AML-193 (cell line): ENCODE data around the gene RGR.

ENCODE experiments used
- DNase-seq, 2 experiments: peaks; one replicate each; lab custom pipeline; 2025; lab: John Stamatoyannopoulos, UW

Gene RGR, protein sequence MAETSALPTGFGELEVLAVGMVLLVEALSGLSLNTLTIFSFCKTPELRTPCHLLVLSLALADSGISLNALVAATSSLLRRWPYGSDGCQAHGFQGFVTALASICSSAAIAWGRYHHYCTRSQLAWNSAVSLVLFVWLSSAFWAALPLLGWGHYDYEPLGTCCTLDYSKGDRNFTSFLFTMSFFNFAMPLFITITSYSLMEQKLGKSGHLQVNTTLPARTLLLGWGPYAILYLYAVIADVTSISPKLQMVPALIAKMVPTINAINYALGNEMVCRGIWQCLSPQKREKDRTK

DNA sequence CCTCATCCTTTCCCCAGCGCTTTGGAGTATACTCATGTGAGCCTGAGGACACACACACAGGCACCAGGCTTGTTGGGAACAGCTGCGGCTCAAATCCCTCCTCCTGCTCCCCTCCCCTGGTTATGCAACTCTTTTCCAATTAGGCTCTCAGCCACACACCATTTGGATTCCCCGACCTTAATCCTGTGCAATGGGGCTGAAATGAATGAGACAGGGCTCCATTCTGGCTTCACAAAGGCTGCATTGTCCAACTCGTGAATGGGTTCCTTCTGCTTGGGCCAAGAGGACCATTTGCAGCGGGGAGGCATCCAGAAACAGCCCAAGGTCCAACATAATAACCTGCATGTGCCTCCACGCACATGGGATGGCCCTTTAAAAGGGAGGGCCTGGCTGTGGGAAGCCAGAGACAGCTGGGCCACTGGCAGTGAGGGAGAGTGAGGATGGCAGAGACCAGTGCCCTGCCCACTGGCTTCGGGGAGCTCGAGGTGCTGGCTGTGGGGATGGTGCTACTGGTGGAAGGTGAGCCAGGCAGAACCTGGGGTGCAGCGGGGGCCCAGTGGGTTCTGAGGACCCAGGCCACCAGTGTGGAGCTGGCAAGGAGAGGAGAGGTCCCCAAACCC lies at the start of gene RGR:
Gene RGR (plus strand): TSS at position 403 of the 620 bp plus-strand sequence. CDS start 38 bp downstream, at position 441.
- DNase-seq: no peak

DNA sequence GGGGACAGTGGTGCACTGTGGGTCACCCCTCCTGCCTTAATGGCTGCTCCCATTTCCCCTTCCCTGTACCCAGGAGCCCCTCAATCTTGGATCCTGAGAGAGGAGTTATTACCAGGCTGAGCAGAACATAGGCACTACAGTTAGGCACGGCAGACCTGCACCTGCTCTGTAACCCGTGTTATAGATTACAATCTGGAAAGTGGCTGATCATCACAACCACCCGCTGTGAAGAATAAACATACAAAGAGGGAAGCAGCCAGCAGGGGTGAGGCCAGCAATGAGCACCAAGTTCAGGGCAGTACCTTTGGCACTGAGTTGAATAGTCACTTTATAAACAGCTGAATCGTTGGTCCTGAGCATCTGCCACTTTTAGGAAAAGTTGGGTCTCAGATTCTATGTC lies 48.8 kb upstream of the RGR start:
- no peak for DNase-seq

DNA sequence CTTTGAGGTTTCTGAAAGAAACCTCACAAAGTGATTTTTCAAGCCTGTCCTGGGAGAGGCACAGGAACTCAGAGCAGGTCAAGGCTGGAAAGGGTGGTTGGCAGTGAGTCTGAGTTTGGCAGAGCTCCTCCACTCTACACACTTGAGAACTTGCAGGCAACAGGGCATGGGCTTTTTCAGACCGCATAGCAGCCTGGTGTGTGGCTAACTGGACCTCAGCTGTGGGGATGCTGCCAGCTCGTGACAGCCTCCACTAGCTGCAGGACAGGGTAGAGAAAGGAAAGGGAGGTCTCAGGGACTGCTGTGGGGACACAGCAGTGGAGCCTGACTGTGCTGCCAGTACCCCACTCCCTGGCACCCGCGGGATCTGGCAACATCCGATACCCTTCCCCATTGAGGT lies 47.9 kb upstream of the RGR start:
- no peak for DNase-seq

DNA sequence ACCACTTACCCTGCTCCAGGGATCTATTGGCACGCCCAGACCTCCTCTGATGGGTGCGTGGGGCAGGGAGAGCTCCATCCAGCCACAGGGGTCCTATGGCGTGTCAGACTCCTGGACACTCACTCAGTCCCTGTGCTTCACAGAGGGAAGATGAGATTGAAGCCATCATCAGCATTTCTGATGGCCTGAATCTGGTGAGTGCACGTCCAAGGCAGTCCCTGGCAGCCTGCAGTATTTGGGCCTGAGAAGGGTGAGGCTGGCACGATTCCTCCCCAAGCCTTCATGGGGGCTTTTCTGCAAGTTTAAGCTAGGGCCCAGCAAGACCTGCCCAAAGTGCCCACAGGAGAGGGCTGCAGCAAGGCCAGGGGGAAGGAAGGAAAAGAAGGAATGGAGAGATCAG lies 47.2 kb upstream of the RGR start:
- no peak for DNase-seq

DNA sequence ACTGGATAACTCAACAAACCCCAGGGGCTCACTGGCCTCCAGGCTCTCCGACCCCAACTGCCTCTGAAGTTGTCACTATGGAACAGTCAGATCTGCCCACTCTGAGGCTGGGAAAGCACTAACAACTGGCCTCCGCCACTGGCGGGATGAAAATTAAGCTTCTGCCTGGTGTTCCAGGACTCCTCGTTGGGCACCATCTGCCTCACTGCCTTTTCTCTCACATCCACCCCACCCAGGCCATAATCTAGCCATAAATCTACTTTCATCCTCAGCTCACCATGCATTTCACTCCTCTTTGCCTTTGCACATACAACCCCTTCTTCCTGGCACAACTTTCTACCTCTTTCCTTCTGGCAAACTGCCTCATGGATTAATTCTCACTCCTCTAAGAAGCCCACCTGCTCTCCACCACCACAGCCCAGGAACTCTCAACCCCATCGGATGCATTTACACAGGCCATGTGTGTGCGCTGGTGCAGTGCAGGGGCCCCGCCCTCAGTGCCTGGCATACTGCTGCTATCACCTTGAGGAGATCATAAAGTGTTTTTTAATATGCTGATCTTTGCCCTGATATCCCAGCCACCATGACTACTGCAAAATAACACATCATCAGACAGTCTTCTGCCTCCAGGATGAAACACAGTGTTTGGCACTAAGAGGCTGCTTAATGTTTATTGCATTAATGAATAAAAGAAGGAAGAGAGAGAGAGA lies 46.5 kb upstream of the RGR start:
- DNase-seq: no peak

DNA sequence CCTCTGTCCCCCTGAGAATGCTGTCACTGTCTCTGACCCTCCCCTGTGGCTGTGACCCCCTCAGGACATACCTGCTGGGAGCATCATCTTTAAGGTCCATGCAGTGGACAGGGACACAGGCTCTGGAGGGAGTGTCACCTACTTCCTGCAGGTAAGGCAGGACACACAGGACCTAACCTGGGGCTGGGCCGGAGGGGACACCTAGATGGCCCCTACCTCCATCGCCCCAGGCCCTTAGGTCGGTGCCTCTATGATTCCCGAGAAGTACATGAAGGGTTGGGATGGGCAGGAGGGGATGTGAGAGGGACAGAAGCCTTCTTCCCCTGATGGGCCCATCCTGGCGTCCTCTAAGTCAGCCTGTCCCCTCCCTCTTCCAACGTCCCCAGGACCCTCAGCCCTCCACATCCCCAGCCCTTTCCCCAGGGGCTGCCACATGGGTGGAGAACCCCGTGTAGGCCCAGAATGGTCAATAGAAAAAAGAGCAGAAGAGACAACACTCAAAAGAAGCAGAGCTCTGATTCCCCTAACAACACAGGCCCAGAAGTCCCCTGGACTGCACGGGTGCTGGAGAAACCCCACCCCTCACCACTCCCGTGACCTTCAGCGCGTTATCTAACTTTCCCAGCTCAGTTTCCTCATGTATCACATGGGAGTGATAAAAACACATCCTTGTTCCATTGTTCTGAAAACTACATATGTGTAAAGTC lies 44.2 kb upstream of the RGR start:
- DNase-seq: no peak

DNA sequence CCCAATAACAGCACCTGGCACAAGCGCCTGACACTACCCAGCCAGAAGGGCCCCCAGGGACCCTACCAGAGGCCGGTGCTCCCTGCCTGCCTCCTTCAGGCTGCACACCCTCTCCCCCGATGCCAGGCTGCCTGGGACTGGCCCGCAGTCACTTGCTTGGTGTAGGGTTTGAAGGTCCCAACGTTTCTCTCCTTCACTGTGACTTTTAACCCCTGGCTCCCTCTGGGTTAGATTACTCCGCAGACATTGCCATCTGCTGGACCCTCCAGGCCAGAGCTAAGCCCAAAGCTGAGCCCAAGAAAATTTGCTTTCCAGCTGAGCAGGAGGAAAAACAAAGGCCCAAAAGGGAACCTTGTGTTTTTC lies 43.6 kb upstream of the RGR start:
- DNase-seq: no peak

DNA sequence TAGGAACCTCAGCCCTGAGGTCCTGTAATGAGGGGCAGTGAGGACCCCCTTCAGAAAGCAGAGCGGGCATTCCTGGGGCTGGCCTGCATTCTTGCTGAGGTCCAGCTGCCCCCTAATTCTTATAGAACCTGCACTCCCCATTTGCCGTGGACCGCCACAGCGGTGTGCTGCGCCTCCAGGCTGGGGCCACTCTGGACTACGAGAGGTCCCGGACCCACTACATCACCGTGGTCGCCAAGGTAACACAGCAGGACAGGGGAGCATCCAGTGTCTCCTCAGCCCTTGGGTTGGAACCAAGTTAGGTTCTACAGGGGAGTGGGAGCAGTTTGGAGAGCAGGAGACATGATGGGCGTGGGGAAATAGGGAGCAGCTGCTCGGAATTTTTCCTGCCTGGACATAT lies 43.2 kb upstream of the RGR start:
- DNase-seq: no peak

DNA sequence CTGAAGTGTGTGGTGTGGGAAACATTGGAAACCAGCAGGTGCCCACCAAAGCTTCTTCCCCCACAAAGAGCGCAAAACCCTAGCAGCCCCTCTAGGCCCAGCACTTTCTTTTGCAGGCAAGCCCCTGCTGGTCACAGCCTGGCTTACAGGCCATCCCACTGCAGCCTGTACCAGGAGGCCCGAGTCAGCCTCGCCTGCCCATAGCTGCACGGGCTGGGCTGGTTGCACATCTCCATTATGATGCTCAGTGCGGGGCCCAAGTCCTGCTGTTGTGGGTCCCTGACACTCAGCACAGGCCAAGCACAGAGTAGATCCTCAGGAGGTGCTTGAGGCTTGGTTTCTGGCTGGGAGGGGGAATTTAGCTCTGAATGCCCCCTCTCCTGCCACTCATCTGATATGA lies 42.5 kb upstream of the RGR start:
- no peak for DNase-seq

DNA sequence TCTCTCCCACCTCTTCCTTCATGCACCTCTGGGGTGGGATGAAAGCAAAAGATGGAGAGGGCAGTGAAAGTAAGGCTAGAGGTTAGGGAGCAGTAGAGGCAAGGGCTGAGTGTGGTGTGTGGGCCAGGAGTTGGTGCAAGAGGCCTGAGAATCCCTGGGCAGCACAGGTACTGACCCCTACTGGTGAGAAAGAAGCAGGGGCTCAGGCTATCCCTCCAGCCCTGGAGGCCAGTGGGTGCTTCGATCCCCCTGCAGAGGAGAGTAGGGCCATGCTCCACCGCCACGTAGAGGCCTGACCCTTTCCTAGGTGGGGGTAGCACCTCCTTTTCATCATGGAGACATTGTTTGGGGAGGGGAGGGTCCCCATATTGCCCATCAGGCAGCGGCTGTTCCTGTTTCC lies 40.7 kb upstream of the RGR start:
- DNase-seq: peak; percentile 8 to 26

DNA sequence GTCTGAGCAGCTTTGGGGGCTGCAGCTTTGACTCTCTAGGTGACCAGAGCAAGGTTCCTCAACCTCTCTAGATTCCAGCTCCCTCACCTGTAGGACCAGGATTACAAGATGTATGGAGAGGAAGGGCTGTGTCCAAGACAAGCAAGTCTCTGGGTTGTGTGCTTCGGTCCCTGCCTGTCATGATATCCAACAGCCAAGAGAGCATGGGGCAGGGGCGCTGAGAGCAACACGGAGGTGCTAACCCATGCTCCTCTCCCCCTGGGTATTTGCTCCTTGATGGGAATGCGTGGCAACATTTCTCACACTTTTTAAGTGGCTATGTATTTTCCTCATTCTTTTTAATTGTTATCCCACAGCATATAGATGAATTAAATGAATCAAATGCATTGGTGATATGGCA lies 40.2 kb upstream of the RGR start:
- no peak for DNase-seq

DNA sequence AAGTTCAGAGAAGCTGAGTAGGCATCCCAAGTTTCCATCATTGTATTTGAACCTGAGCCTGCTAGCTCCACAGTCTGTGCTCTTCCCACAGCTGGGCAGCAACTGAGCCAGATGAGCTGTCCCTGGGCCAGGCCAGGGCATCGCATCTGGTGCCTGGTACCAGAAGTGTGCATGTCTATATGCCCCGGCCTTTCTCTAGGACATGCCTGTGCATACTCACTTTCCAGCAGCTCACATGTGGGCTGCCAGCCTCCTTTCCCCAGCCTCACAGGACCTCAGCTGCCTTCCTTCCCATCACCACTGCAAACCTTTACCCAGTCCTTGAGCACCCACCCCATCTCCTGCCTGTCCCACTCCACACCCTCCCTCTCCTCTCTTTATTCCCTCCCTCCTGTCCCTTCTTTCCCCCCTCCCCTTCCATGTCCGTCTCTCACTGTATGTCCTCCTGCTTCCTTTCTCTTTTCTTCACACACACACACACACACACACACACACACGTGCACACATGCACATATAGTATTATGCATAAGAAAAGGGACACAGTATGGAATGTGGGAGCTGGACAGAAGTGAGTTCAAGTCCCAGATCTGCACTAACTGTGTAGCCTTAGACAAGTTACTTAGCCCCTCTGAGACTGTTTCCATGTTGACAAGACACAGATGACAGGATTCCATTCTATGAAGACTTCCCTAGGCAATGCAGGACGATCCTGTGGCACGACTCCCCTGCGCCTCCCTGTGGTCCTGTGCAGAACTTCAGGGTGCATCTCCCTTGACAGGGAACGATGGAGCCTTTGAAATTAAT lies 39.6 kb upstream of the RGR start:
- peak; percentile 46 to 48 for DNase-seq

DNA sequence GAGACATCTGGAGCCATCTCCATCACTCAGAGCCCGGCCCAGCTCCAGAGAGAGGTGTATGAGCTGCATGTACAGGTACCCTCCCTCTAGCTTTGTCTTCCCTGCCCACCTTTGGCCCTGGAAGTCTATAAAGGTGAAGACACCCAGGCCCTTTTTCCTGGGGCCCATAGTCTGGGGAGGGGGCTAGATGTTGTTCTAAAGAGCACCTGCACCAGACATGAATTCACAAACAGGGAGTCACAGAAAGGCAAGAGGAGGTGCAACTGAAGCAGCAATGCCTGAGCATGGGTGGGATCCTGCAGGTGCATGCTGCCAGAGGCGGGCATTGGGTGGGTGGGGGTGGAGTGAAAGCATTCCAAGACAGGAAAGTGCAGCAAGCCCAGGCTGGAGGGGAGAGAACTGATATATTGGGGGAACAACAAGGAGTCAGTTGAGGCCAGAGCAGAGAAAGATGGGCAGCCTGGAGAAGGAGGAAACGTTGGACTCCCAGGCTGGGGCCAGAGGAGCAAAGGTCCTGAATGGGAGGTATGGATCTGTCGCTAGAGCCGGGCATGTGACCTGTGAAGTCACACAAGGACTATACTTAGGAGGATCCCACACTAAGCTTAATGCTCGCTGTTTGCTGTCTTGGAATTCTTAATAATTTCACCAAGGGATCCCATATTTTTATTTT lies 38.9 kb upstream of the RGR start:
- no peak for DNase-seq

DNA sequence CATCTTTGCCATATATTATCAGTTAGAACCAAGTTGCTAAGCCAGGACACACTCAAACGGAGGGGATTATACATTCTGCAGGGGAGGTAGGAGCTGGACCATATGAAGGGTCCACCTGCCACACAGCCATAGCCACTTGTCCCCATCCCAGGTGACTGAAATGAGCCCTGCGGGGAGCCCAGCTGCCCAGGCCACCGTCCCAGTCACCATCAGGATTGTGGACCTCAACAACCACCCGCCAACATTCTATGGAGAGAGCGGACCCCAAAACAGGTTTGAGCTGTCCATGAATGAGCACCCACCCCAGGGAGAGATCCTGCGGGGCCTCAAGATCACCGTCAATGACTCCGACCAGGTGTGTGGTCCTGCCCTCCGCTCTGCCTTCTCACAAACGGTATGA lies 36.8 kb upstream of the RGR start:
- DNase-seq: no peak

DNA sequence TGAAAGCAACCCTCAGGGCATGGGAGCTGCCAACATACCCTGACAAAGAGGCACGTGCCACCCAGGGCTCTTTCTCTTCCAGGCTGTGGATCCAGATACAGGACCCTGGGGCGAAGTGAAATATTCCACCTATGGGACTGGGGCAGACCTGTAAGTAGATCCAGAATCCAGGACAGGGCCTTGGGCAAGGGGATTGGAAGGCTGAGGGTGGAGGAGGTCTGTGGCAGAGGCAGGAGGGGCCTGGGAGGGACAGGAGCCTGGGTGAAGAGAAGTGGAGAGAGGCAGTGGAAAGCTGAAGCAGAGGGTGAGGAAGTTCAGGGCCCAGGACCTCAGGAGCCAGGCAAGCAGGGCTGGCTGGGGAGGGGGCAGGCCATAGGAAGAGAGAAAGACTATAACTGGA lies 33.3 kb upstream of the RGR start:
- DNase-seq: no peak

DNA sequence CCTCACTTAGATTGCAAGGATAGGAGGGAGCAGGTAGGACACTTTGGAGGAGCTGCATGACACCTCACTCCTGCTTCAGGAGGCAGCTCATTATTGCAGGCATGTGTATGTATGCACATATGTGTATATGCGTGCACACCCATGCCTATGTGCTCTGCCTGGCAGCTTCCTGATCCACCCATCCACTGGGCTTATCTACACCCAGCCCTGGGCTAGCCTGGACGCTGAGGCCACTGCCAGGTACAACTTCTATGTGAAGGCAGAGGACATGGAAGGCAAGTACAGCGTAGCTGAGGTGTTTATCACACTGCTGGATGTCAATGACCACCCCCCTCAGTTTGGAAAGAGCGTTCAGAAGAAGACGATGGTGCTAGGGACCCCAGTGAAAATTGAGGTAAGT lies 32.8 kb upstream of the RGR start:
- no peak for DNase-seq

DNA sequence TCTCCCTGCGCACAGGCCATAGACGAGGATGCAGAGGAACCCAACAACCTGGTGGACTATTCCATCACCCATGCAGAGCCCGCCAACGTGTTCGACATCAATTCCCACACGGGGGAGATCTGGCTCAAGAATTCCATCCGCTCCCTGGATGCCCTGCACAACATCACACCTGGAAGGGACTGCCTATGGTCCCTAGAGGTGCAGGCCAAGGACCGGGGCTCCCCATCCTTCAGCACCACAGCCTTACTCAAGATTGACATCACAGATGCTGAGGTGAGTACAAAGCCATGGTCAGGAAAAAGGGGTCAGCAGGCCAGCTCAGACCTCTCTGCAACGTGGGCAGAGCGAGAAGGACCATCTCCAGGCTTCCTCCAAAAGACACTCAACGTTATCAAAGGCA lies 31.8 kb upstream of the RGR start:
- DNase-seq: no peak

DNA sequence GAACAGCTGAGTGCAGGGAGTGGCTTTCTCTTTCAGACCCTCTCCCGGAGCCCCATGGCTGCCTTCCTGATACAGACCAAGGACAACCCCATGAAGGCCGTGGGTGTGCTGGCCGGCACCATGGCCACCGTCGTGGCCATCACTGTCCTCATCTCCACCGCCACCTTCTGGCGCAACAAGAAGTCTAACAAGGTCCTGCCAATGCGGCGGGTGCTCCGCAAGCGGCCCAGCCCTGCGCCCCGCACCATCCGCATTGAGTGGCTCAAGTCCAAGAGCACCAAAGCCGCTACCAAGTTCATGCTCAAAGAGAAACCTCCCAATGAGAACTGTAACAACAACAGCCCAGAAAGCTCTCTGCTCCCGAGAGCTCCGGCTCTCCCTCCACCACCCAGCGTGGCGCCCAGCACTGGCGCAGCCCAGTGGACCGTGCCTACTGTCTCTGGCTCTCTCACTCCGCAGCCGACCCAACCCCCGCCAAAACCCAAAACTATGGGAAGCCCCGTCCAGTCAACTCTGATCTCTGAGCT lies 30.7 kb upstream of the RGR start:
- no peak for DNase-seq

DNA sequence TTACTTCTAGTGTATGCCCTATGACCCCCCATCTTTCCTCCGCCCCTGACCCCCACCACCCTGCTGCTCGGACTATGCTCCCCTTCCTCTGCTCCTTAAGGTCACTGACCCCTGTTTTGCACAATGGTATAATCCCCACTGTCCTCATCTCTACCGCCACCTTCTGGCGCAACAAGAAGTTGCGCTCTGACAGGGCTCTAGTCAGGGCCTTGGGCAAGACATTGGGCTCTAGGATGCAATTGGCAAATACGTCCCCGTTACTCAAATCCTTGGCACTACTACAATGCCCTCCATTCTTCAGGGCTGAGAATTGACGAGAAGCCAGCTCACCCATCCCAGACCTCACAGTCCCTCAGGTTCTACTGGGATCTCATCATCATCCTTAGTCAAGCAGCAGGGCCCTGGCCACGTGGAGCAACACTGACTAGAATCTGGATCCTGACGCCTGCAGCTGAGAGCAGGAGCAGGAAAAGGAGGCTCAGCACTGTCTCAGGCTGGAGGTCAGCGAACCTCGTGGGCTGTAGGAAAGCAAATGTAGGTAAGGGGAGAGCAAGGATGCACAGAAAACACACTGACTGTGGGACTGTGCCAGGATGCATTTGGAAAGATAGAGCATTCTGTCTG lies 30.1 kb upstream of the RGR start:
- peak; percentile 23 to 29 for DNase-seq

DNA sequence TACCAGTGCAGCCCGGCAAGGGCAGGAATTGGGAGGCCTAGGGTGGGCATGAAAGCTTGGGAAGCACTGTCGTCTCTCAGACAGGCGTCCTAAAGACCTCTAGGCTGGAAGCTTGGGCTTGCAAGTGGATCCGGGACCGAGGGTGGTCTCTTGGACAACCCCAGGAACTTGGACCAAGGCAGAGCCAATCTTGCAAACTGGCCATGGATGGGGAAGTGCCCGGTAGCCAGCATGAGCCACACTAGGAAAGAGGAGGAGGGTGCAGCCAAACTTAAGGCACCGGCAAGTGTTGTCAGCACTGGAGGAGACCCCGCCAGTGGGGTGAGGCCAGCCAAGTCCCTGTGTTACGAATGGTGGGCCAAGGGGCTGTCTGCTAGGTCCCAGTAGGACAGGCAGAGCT lies 28.0 kb upstream of the RGR start:
- no peak for DNase-seq

DNA sequence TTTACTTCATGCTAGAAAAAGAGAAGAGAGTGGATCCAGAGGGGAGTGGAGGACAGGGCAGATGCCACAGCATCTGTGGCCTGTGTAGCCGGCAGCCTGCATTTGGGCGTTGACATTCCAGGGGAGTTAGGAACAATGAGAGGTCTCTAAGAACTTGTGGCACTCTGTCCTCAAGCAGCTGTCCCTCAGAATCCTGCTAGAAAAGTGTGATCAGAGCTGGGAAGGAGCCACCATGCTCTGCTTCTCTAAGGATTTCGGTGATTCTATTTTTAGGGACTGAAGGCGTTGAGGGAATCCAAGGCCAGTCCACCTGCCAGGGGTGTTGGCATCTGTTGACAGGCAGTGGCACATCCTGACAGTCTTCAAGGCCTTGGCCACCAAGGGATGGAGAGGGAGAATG lies 27.1 kb upstream of the RGR start:
- no peak for DNase-seq
